GM19240 (cell line): ENCODE data around the gene MPPED1.

ENCODE experiments used
- DNase-seq: peaks from one replicate; pipeline ENCODE4 v3.0.0; 2011; ENCODE audit warnings: low spot score; ENCODE audit not compliant: insufficient read length

MPPED1 gene

DNA sequence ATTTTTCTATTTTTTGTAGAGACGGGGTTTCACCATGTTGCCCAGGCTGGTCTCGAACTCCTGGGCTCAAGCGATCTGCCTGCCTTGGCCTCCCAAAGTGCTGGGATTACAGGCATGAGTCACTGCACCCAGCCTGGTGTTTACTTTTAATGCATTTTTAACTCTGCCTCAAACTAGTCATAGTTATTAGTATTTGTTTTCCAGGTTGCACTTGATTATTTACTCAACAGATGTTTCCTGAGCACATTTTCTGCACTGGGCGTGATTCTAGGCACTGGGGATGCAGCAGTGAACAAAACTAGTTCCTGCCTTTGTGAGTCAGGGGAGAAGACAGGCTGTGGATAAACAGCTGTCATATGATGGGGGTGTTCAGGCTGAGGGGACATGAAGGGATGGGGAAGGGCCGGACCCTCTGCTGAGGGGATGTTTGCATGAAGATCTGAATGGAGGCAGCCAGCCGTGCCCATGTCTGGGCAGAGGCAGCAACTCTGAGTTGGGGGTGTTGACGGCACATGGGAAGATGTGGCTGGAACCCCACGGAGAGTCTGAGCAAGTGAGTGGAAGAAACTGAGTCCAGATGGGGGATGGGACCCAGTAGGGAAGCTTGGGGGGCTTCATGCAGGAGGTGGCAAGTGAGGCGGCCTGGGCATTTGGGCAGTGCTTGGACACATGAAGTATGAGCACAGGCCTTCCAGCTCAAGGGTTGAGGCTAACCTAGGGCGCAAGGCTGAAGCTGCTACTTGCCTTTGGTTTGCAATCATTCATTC is 34.4 kb downstream of the MPPED1 start:
- no peak for DNase-seq

DNA sequence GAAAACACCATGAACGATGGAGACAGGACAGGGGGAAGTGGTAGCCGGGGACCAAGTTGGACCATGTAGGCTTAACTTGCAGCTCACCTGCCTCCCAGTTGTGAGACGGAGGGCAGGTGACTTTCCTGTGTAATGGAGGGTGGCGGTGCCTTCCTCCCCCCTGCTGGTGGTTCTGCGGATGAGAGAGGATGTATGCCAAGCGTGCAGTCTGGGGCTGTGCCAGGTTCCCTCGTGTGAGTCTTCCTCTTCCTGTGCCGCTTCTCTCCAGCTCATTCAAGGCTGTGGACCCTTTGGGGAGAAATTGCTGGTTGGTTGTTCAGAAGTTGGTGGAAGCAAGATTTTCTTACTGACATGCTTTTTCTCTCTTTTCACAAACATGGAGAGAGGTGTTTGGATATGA is 35.1 kb downstream of the MPPED1 start:
- no peak for DNase-seq

DNA sequence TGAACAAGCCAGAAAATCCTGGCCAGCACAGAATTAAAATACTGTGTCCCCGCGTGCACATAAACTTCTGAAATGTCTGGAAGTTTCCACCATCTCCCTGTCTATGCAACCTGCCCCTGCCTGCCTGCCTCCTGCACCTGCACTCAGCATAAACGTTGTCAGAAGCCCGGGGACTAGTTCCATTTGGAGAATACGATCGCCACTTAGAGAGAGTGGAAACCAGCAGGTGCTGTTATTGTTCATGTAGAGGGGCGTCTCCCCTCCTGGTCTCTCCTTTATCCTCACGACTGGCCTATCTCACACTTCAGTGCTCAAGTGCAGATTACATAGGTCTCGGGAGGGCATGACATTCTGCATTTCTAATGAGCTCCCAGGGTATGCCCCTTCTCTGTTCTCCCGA is 35.6 kb downstream of the MPPED1 start:
- no peak for DNase-seq

DNA sequence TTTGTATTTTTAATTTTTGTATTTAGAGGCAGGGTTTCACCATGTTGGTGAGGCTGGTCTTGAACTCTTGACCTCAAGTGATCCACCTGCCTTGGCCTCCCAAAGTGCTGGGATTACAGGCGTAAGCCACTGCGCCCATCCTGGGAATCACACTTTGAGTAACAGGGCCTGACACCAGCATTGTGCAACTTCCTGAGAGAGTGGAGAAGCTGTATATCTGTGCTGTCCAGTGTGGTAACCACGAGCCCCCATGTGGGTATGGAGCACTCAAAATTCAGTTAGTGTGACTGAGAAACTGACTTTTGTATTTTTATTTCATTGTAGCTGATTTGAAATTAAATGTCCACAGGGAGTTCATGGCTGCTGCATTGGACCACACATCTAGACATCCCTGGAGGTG is 36.2 kb downstream of the MPPED1 start:
- no peak for DNase-seq

DNA sequence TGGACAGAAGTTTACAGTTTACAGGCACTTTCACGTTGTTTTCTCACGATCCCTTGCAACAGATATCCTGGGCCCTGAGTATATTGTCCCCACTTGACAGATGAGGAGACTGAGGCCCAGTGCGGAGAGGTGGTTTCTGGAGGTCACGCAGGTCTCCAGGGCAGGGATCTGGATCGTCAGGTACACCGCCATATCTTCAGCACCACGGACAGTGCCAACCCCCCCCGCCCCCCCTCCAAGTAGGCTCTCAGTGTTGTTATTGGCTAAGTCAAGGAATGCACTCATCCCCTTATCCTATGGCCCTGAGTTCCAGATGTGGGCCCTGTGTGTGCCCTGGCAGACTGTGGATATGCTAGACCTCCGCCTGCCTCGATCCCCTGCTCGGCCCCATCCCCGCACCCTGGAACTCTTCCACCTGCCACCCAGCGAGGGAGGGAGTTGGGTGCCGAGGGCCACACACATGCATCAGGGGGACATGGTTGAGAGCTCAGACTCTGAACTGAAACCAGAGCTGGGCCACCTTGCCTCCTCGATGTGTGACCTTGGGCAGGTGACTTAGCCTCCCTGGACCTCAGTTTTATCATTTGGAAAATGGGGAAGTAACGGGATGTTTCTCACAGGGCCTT is 37.5 kb downstream of the MPPED1 start:
- no peak for DNase-seq

DNA sequence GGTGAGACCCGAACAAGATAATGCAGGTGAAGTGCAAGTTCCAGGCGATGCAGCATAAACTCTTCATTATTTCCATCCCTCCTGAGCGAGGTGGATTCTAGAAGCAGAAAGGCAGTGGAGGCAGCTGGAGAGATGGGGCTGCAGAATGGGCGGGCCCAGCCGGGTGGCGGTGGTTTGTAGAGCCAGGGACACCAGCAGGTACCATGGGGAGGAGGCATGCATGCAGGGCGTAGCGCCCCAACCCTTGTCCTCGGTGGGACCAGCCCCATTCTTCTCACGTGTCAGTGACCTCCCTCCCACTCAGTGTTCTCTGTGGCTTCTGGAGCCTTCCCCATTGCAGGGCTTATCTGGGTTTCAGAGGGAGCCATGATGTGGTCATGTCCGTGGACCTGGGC is 38.0 kb downstream of the MPPED1 start:
- DNase-seq = no peak

DNA sequence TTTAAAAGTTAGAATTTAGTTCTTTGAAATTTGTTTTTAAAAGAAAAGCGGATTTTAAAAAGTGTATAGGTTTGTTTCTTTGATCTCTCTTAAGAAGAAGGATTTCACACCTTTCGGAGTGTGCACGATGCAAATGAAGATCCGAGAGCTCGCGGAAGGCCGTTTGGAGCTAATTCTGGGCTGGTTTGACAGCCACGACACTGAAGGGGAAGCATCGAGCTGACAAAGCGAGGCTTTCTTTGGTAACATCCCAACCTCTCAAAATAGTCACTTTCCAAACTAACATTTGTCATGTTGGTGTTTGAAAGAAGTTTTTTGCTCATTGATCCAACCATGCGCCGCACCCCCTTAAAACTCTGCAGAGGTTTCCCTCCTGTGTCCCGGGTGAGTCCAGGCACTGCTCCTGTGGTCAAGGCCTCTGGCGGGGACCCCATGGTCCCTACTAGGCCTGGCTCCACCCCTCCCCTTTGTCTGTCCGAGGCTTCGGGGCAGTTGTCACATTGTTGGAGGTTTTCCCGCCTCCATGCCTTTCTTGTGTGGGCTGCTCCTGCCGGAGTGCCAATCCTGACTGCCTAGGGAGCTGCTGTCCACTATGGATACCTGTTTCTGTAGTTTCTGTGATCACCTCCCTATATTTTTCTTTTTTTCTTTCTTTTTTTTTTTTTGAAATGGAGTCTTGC is 39.7 kb downstream of the MPPED1 start:
- DNase-seq = no peak

DNA sequence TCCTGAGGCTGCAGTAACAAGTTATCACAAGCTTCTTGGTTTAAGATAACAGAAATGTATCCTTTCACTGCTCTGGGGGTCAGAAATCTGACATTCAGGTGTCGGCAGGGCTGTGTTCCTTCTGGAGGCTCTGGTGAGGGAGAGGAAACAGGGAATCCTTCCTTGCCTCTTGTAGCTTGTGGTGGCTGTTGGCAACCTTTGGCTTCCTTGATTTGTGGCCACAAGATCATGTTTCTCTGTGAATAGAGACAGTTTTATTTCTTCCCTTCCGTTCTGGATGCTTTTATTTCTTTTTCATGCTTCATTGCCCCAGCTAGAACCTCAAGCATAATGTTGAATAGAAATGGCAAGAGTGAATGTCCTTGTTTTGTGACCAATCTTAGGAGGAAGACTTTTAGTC is 44.0 kb downstream of the MPPED1 start:
- DNase-seq = no peak

DNA sequence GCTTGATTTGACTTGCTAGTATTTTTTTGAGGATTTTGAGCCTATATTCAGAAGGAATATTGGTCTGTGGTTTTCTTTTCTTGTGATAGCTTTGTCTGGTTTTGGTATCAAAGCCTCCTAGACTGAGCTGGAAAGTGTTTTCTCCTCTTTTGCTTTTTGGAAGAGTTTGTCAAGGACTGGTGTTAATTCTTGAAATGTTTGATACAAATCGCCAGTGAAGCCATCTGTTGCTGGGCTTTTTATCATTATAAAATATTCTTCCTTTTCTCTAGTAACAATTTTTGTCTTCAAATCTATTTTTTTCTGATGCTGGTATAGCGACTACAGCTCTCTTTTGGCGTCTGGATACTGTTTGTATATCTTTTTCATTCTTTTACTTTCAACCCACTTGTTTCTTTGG is 45.2 kb downstream of the MPPED1 start:
- DNase-seq = no peak

DNA sequence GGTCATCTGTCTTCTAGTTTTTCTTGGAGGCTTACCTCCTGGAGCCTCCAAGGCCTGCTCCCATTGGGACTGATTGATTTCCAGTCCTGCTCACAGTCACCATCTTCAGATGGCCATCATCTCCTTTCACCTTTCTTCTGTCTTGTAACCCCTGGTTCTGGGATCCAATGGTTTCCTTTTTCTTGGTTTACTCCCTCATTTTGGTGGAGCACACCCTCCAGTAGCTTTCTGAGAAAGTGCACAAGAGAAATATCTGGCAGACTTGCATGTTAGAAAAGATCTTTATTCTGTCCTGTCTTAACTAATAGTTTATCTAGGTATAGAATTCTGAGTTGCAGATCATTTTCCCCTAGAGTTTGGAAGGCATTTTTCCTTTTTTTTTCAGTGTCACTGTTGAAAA is 50.9 kb downstream of the MPPED1 start:
- DNase-seq = no peak

DNA sequence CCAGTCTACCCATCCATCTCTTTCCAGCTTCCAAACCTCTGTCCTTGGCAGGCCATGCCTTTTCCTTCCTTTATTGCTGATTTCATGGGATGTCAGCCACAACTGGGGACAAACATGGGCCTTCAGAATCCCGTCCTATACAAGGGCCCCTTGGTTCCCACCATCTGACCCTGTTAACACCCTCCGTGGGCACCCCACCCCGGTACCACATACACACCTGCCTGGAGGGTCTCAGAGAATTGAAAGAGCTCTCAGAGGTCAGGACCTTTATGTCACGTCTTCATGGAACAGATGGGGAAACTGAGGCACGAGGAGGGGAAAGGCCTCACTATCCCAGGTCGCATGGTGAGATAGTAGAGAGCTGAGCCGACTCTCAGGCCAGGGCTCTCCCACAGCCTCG is 53.0 kb downstream of the MPPED1 start:
- DNase-seq = no peak

DNA sequence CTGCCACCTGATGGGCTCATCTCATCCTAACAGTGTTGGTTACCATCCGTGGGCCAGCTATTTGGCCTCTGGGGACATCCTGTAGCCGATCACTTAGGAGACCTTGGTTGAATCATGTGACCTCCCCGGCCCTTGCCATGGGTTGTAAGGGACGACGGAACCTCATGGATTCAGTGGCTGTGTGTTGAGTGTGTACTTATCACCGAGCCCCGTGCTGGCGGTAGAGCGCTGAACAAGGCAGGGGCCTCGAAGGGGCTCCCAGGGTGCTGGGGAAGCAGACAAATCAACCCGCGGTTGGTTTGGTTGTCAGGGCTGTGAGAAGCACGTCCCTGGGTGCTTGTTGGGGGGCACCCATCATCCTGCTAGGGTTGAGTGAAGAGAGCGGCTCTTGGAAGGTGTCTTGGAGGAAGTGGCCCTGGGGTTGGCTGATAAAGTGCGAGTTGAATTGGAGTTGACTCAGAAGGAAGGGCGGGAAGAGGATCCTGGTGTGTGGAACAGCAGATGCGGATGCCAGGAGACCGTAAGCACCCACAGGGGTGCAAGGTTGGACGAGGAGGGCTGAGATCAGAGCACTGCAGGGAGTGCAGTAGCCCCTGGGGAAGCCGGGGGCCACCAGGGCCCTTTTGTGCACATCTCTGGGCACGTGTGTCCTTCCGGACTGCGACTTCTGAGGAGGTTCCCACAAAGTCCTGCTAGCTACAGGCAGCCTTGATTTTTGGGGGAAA is 53.6 kb downstream of the MPPED1 start:
- DNase-seq = no peak

DNA sequence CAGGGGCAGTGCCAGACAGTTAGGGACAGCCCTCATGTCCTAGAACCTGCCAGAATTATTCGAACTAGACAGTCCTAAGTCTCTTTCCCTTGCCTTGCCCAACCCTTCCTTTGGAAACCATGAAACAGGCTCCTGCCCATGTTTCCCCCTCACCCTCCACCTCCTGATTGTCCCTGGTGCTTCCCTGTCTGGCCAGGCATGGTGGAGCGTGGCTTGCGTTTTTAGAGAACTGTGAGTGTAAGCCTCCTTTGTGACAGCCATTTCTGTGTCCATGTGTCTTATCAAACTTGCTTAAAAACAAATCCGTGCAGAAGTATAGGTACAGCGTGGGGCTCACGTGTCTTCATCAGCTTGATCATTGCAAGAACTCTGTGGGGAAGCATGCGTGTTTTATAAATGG is 54.9 kb downstream of the MPPED1 start:
- DNase-seq = no peak

DNA sequence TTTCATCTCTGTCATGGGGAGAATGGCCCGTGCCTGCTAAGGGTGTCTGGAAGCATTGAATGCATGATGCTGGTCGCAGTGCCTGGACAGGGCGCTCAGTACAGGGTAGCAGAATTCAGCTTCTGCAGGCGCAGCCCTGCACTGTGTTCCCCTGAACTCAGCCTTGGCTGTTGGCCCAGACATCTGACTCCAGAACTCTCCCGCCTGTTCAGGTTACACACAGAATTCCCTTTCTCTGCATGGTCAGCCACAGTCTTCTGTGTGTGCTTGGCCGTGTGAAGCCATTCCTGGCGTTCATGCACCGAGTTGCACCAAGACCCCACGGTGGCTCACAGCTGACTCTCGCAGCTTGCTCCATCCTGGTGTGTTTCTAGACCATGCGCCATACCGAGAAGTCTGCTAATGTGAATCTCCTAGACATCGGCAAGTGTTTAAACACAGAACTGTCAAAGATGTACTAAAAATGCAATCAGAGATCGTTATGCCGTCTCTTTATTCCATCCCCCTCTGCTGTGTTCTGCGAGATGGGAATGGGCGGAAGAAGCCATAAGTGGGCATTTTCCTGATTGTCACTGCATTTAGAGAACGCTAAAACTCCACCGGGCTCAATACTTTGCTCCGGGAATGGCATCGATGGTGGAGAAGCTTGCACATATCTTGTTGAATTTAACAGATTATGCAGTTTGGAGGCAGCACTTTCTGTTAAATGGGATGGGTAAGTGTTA is 55.6 kb downstream of the MPPED1 start:
- DNase-seq = no peak

DNA sequence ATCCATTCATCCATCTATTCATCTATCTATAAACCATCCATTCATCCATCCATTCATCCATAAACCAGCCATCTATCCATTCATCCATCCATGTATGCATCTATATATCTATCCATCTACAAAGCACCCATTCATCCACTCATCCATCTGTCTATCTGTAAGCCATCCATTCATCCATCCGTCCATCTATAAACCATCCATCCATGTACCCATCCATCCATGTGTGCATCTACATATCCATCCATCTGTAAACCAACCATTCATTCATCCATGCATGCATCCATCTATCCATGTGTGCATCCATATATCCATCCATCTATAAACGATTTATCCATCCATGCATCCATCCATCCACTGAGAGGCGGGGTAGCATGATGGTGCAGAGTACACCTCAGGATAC is 58.4 kb downstream of the MPPED1 start:
- DNase-seq = no peak

DNA sequence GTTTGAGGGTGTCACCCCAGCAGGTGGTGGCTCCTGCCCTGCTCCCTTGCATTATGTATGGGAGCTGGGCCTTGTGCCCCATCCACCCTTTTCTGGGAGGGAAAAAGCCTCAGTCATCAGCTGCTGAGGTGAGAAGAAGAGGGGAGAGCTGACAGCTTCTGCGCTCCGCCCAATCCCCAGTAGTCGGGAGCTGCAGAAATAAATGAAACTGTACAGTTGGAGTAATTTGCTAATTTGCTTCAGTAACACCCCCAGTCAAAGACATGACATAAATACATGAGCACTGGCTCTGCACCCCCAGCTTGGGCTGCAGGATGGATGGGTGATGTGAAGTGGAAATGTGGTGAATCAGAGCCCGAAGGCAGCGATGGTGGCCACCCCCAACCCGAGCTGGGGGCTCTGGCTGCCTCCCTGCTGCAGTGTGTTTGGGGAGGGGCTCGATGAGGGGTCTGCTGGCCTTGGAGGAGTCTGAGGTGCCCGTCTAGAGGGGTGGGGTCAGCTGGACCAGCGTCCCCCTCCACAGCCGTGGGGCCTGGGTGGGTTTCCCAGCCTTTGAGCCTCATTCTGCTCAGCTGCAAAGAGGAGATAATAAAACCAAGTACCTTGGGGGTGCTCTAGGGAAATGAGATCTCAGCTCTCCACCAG is 59.2 kb downstream of the MPPED1 start:
- no peak for DNase-seq

DNA sequence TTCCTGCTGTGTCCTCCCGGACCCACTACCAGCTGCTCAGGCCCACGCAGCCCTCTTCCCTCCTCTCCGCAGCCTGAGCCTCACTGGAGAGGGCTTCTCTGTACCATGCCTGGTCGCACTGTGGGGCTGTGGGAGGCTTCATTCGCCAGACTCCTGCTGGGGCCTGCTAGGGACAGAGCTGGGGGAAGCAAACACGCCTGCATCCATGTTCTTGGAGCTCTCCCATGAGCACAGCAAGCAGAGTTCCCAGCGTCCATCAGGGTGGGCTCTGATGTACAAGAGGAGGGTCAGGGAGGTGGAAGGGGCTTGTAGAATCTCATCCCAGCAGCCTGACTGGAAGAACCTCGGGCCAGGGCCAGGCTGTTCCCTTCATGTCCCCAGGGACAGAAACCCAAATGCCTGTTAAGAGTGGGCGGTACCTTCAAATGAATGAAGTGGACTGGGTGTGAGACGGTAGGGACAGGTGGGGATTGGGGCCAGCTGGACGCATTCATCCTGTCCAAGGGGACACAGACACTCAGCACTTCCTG is 59.9 kb downstream of the MPPED1 start:
- no peak for DNase-seq

DNA sequence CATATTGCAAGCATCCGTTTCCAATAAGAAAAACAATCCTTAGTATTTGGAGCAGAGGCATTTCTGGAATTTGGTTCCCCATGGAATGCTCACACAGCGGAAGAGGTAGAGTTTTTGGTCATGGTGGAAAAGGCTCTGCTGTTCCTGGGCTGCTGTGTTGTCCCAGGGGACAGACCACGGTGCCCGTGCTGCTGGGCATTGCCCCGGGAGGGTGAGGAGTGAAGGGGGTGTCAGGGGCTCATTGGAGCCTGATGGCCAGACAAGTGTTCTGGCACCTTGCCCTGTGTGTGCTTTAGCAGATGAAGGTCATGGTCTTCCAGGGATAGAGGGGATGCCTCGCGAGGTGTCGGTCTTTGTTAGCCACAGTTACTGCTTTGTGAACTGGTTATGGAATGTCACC is 61.2 kb downstream of the MPPED1 start:
- no peak for DNase-seq

DNA sequence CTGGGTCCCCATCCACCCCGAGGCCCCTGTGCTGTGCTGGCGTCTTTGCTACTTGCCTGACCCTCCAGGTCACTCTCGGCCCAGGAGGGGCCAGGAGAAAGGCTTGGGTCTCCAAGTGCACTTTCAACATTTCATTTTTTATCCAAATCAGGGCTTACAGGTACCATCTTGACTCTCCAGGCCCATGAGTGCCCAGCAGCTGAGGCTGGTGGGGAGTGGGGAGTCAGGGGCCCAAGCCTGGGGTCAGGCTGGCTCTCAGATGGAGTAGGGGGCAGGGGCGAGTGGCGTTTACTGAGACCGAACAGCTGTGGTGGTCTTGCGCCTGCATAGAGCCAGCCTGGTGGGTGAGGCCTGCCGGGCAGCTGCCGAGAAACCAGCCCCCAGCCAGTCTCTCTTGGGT is 61.6 kb downstream of the MPPED1 start:
- DNase-seq = no peak

DNA sequence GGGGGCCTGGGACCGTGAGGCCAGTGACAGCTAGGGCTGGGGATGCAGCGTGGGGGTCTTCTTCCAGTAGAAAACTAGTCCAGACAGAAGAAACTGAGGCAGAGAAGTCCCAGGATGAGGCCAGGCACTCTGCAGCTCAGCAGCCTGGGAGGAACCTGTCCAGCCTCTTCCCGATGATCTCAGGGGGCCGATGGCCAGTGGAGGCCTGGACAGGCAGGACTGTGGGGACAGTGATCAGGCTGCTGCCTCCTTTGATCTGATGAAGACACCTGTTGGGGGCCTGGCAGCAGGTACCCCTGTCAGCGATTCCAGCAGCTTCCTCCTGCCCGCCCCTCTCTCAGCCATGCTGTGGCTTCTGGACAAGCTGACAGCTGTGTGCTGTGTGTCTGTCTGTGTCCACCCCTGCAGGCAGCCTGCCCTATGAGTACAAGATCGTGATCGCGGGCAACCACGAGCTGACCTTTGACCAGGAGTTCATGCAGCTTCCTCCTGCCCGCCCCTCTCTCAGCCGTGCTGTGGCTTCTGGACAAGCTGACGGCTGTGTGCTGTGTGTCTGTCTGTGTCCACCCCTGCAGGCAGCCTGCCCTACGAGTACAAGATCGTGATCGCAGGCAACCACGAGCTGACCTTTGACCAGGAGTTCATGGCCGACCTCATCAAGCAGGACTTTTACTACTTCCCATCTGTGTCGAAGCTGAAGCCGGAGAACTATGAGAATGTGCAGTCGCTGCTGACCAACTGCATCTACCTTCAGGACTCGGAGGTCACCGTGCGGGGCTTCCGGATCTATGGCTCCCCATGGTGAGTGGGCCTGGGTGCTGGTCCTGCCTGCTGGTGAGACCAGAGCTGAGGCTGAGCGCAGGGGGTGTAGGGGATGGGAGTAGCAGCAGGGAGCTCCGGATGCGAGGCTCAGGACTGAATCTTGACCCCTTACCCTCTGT is 62.6 kb downstream of the MPPED1 start:
- no peak for DNase-seq
